ENCODE results near the gene PELO.

DNA sequence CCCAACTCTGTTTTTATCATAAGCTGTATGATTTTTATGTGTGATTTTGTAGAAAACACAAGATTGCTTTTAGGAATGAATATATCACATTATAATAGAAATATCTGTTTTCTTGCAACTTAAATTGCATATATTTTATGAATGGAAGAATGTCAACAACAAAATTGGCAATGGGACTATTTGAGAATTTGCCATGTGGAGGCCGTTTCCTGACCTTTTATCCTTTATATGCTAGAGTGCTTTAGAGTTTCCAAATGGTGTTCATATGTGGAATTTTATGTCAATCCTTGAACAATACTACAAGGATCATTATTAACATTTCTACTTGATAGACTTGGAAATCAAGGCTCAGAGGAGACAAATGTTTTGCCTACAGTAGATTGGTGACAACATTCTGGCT lies 34.2 kb downstream of the PELO start:
- TF ChIP-seq, protein P1, sequence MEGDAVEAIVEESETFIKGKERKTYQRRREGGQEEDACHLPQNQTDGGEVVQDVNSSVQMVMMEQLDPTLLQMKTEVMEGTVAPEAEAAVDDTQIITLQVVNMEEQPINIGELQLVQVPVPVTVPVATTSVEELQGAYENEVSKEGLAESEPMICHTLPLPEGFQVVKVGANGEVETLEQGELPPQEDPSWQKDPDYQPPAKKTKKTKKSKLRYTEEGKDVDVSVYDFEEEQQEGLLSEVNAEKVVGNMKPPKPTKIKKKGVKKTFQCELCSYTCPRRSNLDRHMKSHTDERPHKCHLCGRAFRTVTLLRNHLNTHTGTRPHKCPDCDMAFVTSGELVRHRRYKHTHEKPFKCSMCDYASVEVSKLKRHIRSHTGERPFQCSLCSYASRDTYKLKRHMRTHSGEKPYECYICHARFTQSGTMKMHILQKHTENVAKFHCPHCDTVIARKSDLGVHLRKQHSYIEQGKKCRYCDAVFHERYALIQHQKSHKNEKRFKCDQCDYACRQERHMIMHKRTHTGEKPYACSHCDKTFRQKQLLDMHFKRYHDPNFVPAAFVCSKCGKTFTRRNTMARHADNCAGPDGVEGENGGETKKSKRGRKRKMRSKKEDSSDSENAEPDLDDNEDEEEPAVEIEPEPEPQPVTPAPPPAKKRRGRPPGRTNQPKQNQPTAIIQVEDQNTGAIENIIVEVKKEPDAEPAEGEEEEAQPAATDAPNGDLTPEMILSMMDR (IDR thresholded peaks at IDR 0.05; ENCODE audit: low read depth, low read length, poor library complexity, severe bottlenecking): no peak
- no peak for TF ChIP-seq EZH2phosphoT487 (IDR thresholded peaks at IDR 0.05; ENCODE audit: borderline replicate concordance, low read length)

Measured in DOHH2 (cell line).